ENCODE results near the gene SLC6A2.
A peak's percentile ranks its signal among the peaks of the same experiment; 100 is the strongest.
"Not testable (repeated sequence)": the region's sequence is repeated elsewhere in the genome, so short reads cannot be mapped to it uniquely, and the experiment has no call there.

The SLC6A2 gene

GRCh38 chr16:55655897-55656681, at the start of gene SLC6A2:
Gene SLC6A2, plus strand, starts transcription at chr16:55655988. Its CDS starts 707 bp downstream, at chr16:55656695.
- DNase-seq, result no peak

- no peak for DNase-seq
These were observed 42.0 kb upstream of the SLC6A2 start for GRCh38 chr16:55613613-55614335.

- DNase-seq, result no peak
These were observed 40.7 kb upstream of the SLC6A2 start for GRCh38 chr16:55615071-55615470.

GRCh38 chr16:55615670-55616069, 40.1 kb upstream of the SLC6A2 start:
- DNase-seq, result not testable (repeated sequence)

- DNase-seq, result no peak
These were observed 34.0 kb upstream of the SLC6A2 start for GRCh38 chr16:55621771-55622170.

DNA sequence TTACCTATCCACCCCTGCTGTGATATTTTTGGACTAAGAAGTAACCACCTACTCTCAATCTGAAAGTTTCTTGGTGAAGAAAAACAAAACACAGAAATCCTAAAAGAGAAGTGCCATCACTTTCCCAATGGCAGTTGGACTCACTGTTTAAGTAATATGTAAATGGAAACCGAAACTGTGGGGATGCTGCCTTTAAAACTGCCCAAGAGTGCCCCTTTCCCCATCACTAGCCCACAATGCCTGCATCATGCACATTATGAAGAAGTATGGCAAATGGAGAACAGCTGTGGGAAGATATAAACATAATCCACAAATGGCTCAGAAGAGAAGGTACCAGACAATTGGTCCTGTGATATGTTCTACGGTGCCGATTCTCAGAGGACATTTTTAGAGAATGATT, 33.5 kb upstream of the SLC6A2 start:
- DNase-seq, result no peak

- DNase-seq, result no peak
These were observed 32.7 kb upstream of the SLC6A2 start for GRCh38 chr16:55622930-55623561.

DNA sequence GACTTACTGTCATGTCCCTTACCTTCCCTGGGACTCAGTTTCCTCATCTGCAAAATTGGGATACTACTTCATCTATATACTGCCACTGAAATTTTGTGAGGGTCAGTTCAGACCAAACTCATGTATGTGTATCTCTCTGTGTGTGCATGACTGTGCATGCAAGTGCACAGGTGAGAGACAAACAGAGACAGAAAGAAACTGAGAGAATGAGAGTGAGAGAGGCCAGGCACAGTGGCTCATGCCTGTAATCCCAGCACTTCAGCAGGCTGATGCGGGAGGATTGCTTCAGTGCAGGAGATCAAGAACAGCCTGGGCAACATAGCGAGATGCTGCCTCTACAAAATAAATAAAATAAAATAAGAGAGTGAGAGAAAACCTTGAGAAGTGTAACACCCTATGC, 32.1 kb upstream of the SLC6A2 start:
- no peak for DNase-seq

DNA sequence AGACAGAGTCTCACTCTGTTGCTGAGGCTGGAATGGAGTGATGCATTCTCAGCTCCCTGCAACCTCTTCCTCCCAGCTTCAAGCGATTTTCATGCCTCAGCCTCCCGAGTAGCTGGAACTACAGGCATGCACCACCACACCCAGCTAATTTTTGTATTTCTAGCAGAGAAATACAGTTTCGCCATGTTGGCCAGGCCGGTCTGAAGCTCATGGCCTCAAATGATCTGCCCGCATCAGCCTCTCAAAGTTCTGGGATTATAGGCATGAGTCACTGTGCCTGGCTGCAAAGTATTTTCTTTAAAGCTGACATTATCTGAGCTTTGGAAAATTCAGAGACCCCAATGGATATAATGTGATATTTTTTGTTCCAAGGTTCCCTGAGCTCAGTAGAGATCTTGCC, 31.1 kb upstream of the SLC6A2 start:
- no peak for DNase-seq

DNA sequence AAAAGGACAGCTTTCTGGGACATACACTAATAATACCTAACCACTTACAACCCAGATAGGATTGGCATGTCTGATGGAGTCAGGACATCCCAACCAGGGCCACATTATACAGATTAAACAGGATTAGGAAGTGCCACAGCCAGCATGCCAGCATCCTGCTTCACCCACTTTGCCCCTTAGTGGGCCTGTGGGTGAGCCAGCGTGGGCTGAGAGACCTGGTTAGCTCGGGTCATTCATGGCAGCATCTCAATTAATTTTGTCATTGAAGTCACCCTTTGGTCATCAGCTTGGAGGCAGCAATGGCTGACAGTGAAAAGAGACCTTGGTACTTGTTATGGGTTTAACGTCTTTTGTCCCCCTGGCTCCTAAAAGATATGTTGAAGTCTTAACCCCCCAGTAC, 29.9 kb upstream of the SLC6A2 start:
- no peak for DNase-seq

DNA sequence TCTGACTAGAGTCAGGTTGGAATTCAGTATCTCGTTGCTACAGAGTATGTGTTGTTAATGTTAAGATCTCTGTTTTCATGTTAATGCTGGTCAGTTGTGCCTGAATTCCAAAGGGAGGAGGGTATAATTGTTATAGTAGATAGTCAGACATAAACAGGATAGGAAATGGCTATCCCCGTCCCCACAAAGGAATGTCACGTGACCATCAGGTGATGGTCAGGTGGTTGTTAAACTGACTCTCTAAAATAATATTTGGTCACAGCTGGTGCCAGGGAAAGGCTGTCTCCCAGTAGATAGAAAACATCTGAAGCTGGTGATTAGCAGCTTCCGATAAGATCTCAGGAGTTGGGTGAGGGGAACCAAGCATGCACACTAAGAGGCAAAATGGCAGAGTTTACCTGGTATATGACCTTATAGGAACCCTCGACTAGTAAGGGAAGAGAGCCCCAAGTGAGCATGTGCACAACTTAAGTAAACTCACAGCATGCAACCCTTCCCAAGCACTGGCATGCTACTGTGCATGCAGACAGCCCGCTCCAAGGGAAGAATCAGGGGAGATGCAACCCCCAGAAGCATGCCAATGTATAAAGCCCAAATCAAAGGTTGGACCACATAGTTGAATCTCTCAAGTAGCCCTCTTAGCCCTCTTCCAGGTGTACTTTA, 27.4 kb upstream of the SLC6A2 start:
- no peak for DNase-seq

DNA sequence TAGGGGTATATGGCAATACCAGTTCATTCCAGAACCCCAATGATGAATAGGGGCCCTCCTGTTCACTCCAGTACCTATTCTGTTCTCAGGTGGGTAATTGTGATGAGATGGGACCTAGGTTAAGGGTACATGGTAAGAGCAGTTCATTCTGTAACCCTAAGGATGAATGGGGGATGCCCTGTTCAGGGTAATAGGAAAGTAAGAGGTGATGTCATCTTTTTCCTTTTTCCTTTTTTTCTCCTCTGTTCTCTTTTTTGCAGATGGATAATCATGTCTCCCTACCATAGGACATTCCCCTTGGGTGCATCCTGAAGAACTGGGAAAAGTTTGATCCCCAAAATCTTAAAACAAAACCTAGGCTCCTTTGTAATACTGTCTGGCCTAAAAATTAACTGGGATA, 25.0 kb upstream of the SLC6A2 start:
- DNase-seq, result no peak

DNA sequence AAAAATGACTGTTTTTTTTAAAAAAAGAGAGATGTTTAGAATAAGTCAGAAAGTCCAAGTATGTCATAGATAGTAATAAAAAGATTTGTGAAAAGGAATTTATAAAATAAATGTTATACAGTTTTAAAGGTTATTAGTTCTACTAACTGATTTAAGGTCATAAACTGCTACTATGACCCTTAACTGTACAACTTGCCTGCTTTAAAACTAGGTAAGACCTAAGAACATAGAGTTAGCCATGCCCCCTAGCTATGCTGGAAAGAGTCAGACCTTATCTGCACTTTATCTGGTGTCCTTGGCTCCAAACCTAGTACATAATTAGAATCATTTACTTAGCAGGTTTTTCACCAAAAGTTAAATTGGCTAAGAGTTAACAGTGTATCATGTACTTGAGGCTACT, 23.5 kb upstream of the SLC6A2 start:
- no peak for DNase-seq

DNA sequence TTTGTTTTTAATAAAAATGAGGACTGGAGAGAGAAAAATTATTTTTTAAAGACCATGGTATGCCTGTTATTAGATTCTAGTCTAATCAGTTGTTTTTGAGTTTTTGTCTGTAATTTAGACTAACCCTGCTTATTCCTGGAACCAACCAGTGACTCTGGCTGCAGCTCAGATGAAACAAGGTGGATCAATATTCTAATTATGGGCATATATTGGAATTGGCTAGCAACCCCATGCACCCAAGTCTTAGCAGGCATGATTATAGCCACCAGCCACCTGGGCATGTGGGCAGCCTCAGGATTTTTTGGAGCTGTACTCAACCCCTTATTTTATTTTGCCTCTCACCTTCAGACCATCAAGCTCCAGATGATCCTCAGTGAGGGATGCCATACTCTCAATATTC, 21.6 kb upstream of the SLC6A2 start:
- no peak for DNase-seq

- DNase-seq, result no peak
These were observed 17.5 kb upstream of the SLC6A2 start for GRCh38 chr16:55638256-55638655.

DNA sequence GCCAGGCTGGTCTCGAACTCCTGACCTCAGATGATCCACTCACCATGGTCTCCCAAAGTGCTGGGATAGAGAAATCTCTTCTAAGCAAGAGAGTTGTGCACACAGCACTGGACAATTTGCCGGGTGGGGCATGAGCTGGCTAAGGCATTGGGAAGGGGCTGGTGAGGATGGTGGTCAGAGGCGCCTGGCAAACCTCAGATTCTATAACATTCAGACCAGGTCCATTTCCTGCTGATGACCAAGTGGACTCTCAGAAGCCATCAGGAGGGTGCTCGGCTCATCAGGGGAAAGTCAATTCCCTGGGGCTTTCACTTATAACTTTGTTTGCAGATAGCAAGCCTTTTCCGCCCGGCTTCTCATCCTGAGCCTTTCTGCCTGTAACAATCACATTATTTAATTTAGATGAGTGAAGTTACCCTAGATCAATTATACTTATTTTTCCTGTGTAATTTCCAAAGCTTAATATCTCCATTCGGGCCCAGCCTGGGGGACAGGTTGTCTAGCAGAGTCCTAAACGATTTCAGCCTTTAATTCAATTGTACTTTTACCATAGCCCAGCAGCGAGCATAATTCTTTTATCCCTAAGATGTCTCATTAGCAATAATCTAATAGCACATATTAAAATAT, 15.0 kb upstream of the SLC6A2 start:
- DNase-seq, result no peak

GRCh38 chr16:55641430-55642056, 14.2 kb upstream of the SLC6A2 start:
- peak; percentile 9 for DNase-seq

GRCh38 chr16:55642611-55643010, 13.2 kb upstream of the SLC6A2 start:
- DNase-seq, result no peak

- DNase-seq, result peak; percentile 6
These were observed 12.4 kb upstream of the SLC6A2 start for GRCh38 chr16:55643161-55643970.

GRCh38 chr16:55645986-55646385, 9.8 kb upstream of the SLC6A2 start:
- no peak for DNase-seq

- no peak for DNase-seq
These were observed 8.4 kb upstream of the SLC6A2 start for GRCh38 chr16:55647343-55647742.

DNA sequence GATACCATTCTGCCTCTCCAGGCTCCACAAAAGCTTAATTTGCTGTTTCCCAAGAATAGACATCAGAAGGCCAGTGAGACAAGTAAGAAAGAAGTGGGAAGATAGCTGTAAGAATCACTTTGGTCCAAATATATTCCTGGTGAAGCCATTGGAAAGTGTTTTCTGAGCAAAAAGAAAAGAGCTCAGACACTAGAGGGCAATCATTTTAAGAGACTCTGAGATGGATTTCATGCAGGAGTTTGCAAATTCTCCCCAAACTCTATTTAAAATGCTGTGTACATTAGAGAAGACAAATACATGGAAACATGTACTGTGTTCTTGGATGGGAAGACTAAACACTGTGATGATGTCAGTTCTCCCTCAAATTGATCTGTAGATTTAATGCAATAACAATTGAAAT, 8.0 kb upstream of the SLC6A2 start:
- no peak for DNase-seq
